Cardiac fibroblast (primary cell): Measurements from ENCODE around the gene TUBA4B.
A peak's percentile ranks its signal among the peaks of the same experiment; 100 is the strongest.

Experiments
- DNase-seq, 2 donors: peaks; one replicate each; pipeline versions ENCODE4 v3.0.0 to v3.0.0-alpha.2; 2010; ENCODE audit warnings: low read depth in 2 of 2
- H3K4me3 ChIP-seq, 2 donors: replicated peaks in 1 of 2; 1 replicate in 1 of 2; 2 replicates in 1 of 2; pipeline ENCODE4 v1.5.1; 2011; ENCODE audit warnings: low read depth in 2 of 2, low read length in 2 of 2, mild to moderate bottlenecking in 2 of 2, moderate library complexity in 1 of 2
- CTCF ChIP-seq: IDR thresholded peaks from one replicate; pipeline ENCODE4 v1.5.1; 2011; ENCODE audit warnings: low read depth, mild to moderate bottlenecking, low read length, inconsistent platforms

The TUBA4B gene

GRCh38 chr2:219277703-219278654 is 24.9 kb downstream of the TUBA4B start:
- H3K4me3 ChIP-seq = no peak overlapping the region
- TF ChIP-seq CTCF = peak; percentile 99
- DNase-seq = peak; percentile 80 to 84

- no peak for TF ChIP-seq CTCF
- H3K4me3 ChIP-seq = peak overlapping the region; percentile 2 to 27
- no peak for DNase-seq
These were observed 25.7 kb downstream of the TUBA4B start for GRCh38 chr2:219278655-219279150.

GRCh38 chr2:219279151-219279915 is 26.3 kb downstream of the TUBA4B start, which contains the start of gene DNAJB2:
TSS of gene DNAJB2 (plus strand) at chr2:219279366. CDS start at chr2:219279834, 468 bp downstream.
- peak; percentile 99 to 100 for DNase-seq
- H3K4me3 ChIP-seq = peak within 1 kb of the TSS; percentile 65 to 66
- TF ChIP-seq CTCF = no peak

GRCh38 chr2:219279916-219280516 is 27.0 kb downstream of the TUBA4B start:
- DNase-seq = no peak

GRCh38 chr2:219280651-219281050 is 27.6 kb downstream of the TUBA4B start:
- TF ChIP-seq CTCF = no peak
- no peak overlapping the region for H3K4me3 ChIP-seq
- no peak for DNase-seq

More at GRCh38 chr2:219279916-219280516, 27.0 kb downstream of the TUBA4B start:
- no peak for TF ChIP-seq CTCF
- H3K4me3 ChIP-seq = peak overlapping the region; percentile 65 to 66

GRCh38 chr2:219281588-219281987 is 28.5 kb downstream of the TUBA4B start:
- TF ChIP-seq CTCF = no peak
- DNase-seq = no peak
- H3K4me3 ChIP-seq = no peak overlapping the region
